ENCODE data around the gene RIPK1.

RIPK1 gene

GRCh38 chr6:3140201-3140600 is 71.9 kb downstream of the RIPK1 start:
- Histone ChIP-seq H3K4me1 (ENCODE audit: low read length) (peaks cover 15% of the 10 kb centered on the region), H3K4me2 (ENCODE audit: low read length) (no peak overlapping the region), H3K27ac (ENCODE audit: low read length) (no peak overlapping the region), H3K9ac (ENCODE audit: low read length) (no peak overlapping the region), H4K20me1 (ENCODE audit: insufficient read depth, low read length) (no peaks in the 10 kb centered on the region), H3K27me3 (ENCODE audit: low read depth, low read length) (no peaks in the 10 kb centered on the region), H3K9me3 (ENCODE audit: insufficient read depth, low read length) (no peaks in the 10 kb centered on the region), H3K4me3 (ENCODE audit: low read length) (no peak overlapping the region), H3K36me3 (replicated peaks; ENCODE audit: low read depth, low read length) (no peaks in the 10 kb centered on the region), H3K79me2 (ENCODE audit: low read length) (no peaks in the 10 kb centered on the region), H2AFZ (ENCODE audit: low read depth, low read length) (no peak overlapping the region)
- no peak for TF ChIP-seq EZH2phosphoT487 (IDR thresholded peaks at IDR 0.05; ENCODE audit: low read depth)
- no peak for TF ChIP-seq CTCF (IDR thresholded peaks at IDR 0.05; ENCODE audit: low read depth, low read length)

GRCh38 chr6:3142536-3142935 is 74.2 kb downstream of the RIPK1 start:
- Histone ChIP-seq H3K79me2 (ENCODE audit: low read length) (no peaks in the 10 kb centered on the region), H3K27ac (ENCODE audit: low read length) (no peak overlapping the region), H3K9ac (ENCODE audit: low read length) (no peak overlapping the region), H3K36me3 (replicated peaks; ENCODE audit: low read depth, low read length) (peaks cover under 1% of the 10 kb centered on the region), H3K4me3 (ENCODE audit: low read length) (no peak overlapping the region), H2AFZ (ENCODE audit: low read depth, low read length) (no peak overlapping the region), H3K4me2 (ENCODE audit: low read length) (no peak overlapping the region), H3K4me1 (ENCODE audit: low read length) (peaks cover 15% of the 10 kb centered on the region), H3K27me3 (ENCODE audit: low read depth, low read length) (no peaks in the 10 kb centered on the region), H3K9me3 (ENCODE audit: insufficient read depth, low read length) (no peaks in the 10 kb centered on the region), H4K20me1 (ENCODE audit: insufficient read depth, low read length) (no peaks in the 10 kb centered on the region)
- TF ChIP-seq EZH2phosphoT487 (IDR thresholded peaks at IDR 0.05; ENCODE audit: low read depth) (no peak), CTCF (IDR thresholded peaks at IDR 0.05; ENCODE audit: low read depth, low read length) (no peak)

- no peak overlapping the region for H3K27ac ChIP-seq (ENCODE audit: low read length)
- H2AFZ ChIP-seq (ENCODE audit: low read depth, low read length): no peak overlapping the region
- no peak overlapping the region for H3K4me3 ChIP-seq (ENCODE audit: low read length)
- no peak for TF ChIP-seq CTCF (IDR thresholded peaks at IDR 0.05; ENCODE audit: low read depth, low read length)
- no peak for TF ChIP-seq EZH2phosphoT487 (IDR thresholded peaks at IDR 0.05; ENCODE audit: low read depth)
- H3K9me3 ChIP-seq (ENCODE audit: insufficient read depth, low read length): no peaks in the 10 kb centered on the region
- no peaks in the 10 kb centered on the region for H3K27me3 ChIP-seq (ENCODE audit: low read depth, low read length)
- no peaks in the 10 kb centered on the region for H4K20me1 ChIP-seq (ENCODE audit: insufficient read depth, low read length)
- H3K36me3 ChIP-seq (replicated peaks; ENCODE audit: low read depth, low read length): peaks cover 7% of the 10 kb centered on the region
- H3K9ac ChIP-seq (ENCODE audit: low read length): no peak overlapping the region
- no peak overlapping the region for H3K4me2 ChIP-seq (ENCODE audit: low read length)
- H3K4me1 ChIP-seq (ENCODE audit: low read length): peaks cover 15% of the 10 kb centered on the region
- no peaks in the 10 kb centered on the region for H3K79me2 ChIP-seq (ENCODE audit: low read length)
Observed at GRCh38 chr6:3143158-3143557, 74.9 kb downstream of the RIPK1 start.

- Histone ChIP-seq H2AFZ (ENCODE audit: low read depth, low read length) (no peak overlapping the region), H4K20me1 (ENCODE audit: insufficient read depth, low read length) (no peaks in the 10 kb centered on the region), H3K27me3 (ENCODE audit: low read depth, low read length) (no peaks in the 10 kb centered on the region), H3K4me2 (ENCODE audit: low read length) (no peak overlapping the region), H3K4me3 (ENCODE audit: low read length) (no peak overlapping the region), H3K9me3 (ENCODE audit: insufficient read depth, low read length) (no peaks in the 10 kb centered on the region), H3K36me3 (replicated peaks; ENCODE audit: low read depth, low read length) (peaks cover 11% of the 10 kb centered on the region), H3K4me1 (ENCODE audit: low read length) (peaks cover 3% of the 10 kb centered on the region), H3K27ac (ENCODE audit: low read length) (no peak overlapping the region), H3K9ac (ENCODE audit: low read length) (no peak overlapping the region), H3K79me2 (ENCODE audit: low read length) (no peaks in the 10 kb centered on the region)
- TF ChIP-seq CTCF (IDR thresholded peaks at IDR 0.05; ENCODE audit: low read depth, low read length) (no peak), EZH2phosphoT487 (IDR thresholded peaks at IDR 0.05; ENCODE audit: low read depth) (no peak)
Observed at GRCh38 chr6:3144571-3144970, 76.3 kb downstream of the RIPK1 start.

Data from OCI-LY3 (cell line).